NCI-H524 (cell line): Measurements from ENCODE around the gene KCNAB2.

Source experiments
- DNase-seq, 2 experiments: peaks; one replicate each; lab custom pipeline; 2025; lab: John Stamatoyannopoulos, UW

The KCNAB2 gene

GRCh38 chr1:6109688-6110087, 64.0 kb downstream of the KCNAB2 start:
- no peak for DNase-seq

GRCh38 chr1:6110326-6110725, 64.6 kb downstream of the KCNAB2 start:
- no peak for DNase-seq

- DNase-seq: peak; percentile 84 to 91
Observed at GRCh38 chr1:6111571-6111970, 65.9 kb downstream of the KCNAB2 start.

- DNase-seq: no peak
Observed at GRCh38 chr1:6111991-6112689, 66.5 kb downstream of the KCNAB2 start.

- DNase-seq: no peak
Observed at GRCh38 chr1:6112690-6113005, 67.0 kb downstream of the KCNAB2 start.

GRCh38 chr1:6113116-6113515, 67.4 kb downstream of the KCNAB2 start:
- no peak for DNase-seq

- no peak for DNase-seq
Observed at GRCh38 chr1:6113745-6114144, 68.1 kb downstream of the KCNAB2 start.

- DNase-seq: no peak
Observed at GRCh38 chr1:6116137-6116536, 70.4 kb downstream of the KCNAB2 start.

GRCh38 chr1:6117064-6117463, 71.4 kb downstream of the KCNAB2 start:
- DNase-seq: no peak

- DNase-seq: no peak
Observed at GRCh38 chr1:6117624-6118023, 71.9 kb downstream of the KCNAB2 start.

GRCh38 chr1:6118415-6118814, 72.7 kb downstream of the KCNAB2 start:
- no peak for DNase-seq

- DNase-seq: no peak
Observed at GRCh38 chr1:6121021-6121421, 75.3 kb downstream of the KCNAB2 start.

GRCh38 chr1:6121651-6122370, 76.1 kb downstream of the KCNAB2 start:
- DNase-seq: no peak

GRCh38 chr1:6123083-6123482, 77.4 kb downstream of the KCNAB2 start:
- no peak for DNase-seq

- DNase-seq: no peak
Observed at GRCh38 chr1:6123816-6124215, 78.1 kb downstream of the KCNAB2 start.

- no peak for DNase-seq
Observed at GRCh38 chr1:6124341-6124740, 78.7 kb downstream of the KCNAB2 start.

- no peak for DNase-seq
Observed at GRCh38 chr1:6124746-6125365, 79.2 kb downstream of the KCNAB2 start.

- DNase-seq: no peak
Observed at GRCh38 chr1:6125366-6125765, 79.7 kb downstream of the KCNAB2 start.

GRCh38 chr1:6126028-6126427, 80.3 kb downstream of the KCNAB2 start:
- no peak for DNase-seq

- no peak for DNase-seq
Observed at GRCh38 chr1:6126521-6127067, 80.9 kb downstream of the KCNAB2 start.

GRCh38 chr1:6127587-6128163, 82.0 kb downstream of the KCNAB2 start:
- no peak for DNase-seq

GRCh38 chr1:6128276-6129081, 82.8 kb downstream of the KCNAB2 start:
- DNase-seq: no peak
